Neuronal stem cell (in vitro differentiated cells): Measurements from ENCODE around the gene MCF2.
"Not testable (repeated sequence)": the region's sequence is repeated elsewhere in the genome, so short reads cannot be mapped to it uniquely, and the experiment has no call there.

ENCODE experiments used
- DNase-seq: peaks from one replicate; pipeline ENCODE4 v3.0.0-alpha.2; 2013; ENCODE audit warnings: low spot score
- H2AFZ ChIP-seq: one replicate; pipeline ENCODE4 v1.6.1; 2013; ENCODE audit warnings: mild to moderate bottlenecking, low read length, inconsistent platforms
- H2AK5ac ChIP-seq: 2 replicates; pipeline ENCODE4 v1.6.1; 2013; ENCODE audit warnings: low read depth, mild to moderate bottlenecking, inconsistent platforms, low read length, moderate library complexity, mixed read lengths
- H2BK120ac ChIP-seq: 2 replicates; pipeline ENCODE4 v1.6.1; 2013; ENCODE audit warnings: low read depth, mild to moderate bottlenecking, inconsistent platforms, low read length, moderate library complexity, mixed read lengths
- H2BK12ac ChIP-seq: one replicate; pipeline ENCODE4 v1.6.1; 2013; ENCODE audit warnings: low read length, inconsistent platforms
- H2BK15ac ChIP-seq: 2 replicates; pipeline ENCODE4 v1.6.1; 2013; ENCODE audit warnings: mild to moderate bottlenecking, low read length, inconsistent platforms, mixed read lengths
- H2BK5ac ChIP-seq: one replicate; pipeline ENCODE4 v1.6.1; 2013; ENCODE audit warnings: inconsistent platforms, mild to moderate bottlenecking, low read length, moderate library complexity
- H3K14ac ChIP-seq: one replicate; pipeline ENCODE4 v1.6.1; 2013; ENCODE audit warnings: low read length, inconsistent platforms
- H3K18ac ChIP-seq: 2 replicates; pipeline ENCODE4 v1.6.1; 2013; ENCODE audit warnings: low read length, inconsistent platforms
- H3K23ac ChIP-seq: 2 replicates; pipeline ENCODE4 v1.6.1; 2013; ENCODE audit warnings: low read depth, mild to moderate bottlenecking, mixed read lengths, low read length, inconsistent platforms; ENCODE audit not compliant: poor library complexity
- H3K27ac ChIP-seq: replicated peaks from 3 replicates; pipeline ENCODE4 v1.5.1; 2013; ENCODE audit warnings: low read length, inconsistent platforms
- H3K27me3 ChIP-seq, 3 experiments: 2 replicates each; pipeline ENCODE4 v1.6.1; 2013; ENCODE audit warnings: low read length in 3 of 3, mild to moderate bottlenecking in 2 of 3, inconsistent platforms in 1 of 3, low read depth in 1 of 3, mixed read lengths in 1 of 3, moderate library complexity in 1 of 3; ENCODE audit not compliant: control insufficient read depth in 3 of 3, insufficient read depth in 3 of 3
- H3K36me3 ChIP-seq, 2 donors: replicated peaks in 1 of 2; 2 replicates each; pipeline ENCODE4 v1.6.1; 2013; ENCODE audit warnings: low read length in 2 of 2; ENCODE audit not compliant: control insufficient read depth in 2 of 2, insufficient read depth in 2 of 2
- H3K4ac ChIP-seq: 2 replicates; pipeline ENCODE4 v1.6.1; 2013; ENCODE audit warnings: inconsistent platforms, mild to moderate bottlenecking, low read length, moderate library complexity
- H3K4me1 ChIP-seq, 2 donors: 1 replicate in 1 of 2; 2 replicates in 1 of 2; pipeline ENCODE4 v1.6.1; 2013; ENCODE audit warnings: low read length in 2 of 2, low read depth in 1 of 2; ENCODE audit not compliant: control insufficient read depth in 2 of 2, insufficient read depth in 1 of 2
- H3K4me2 ChIP-seq: one replicate; pipeline ENCODE4 v1.6.1; 2013; ENCODE audit warnings: mild to moderate bottlenecking, low read length, inconsistent platforms; ENCODE audit not compliant: insufficient read depth, poor library complexity, severe bottlenecking
- H3K4me3 ChIP-seq, 2 donors: 2 replicates each; pipeline ENCODE4 v1.5.1; 2013; ENCODE audit warnings: low read length in 2 of 2, mild to moderate bottlenecking in 2 of 2, inconsistent platforms in 1 of 2, moderate library complexity in 1 of 2
- H3K79me1 ChIP-seq: one replicate; pipeline ENCODE4 v1.6.1; 2013; ENCODE audit warnings: low read depth, mild to moderate bottlenecking, inconsistent platforms, low read length, moderate library complexity
- H3K9ac ChIP-seq: one replicate; pipeline ENCODE4 v1.6.1; 2013; ENCODE audit warnings: mild to moderate bottlenecking, low read depth, low read length, inconsistent platforms; ENCODE audit not compliant: poor library complexity
- H3K9me3 ChIP-seq, 2 donors: replicated peaks in 1 of 2; 2 replicates each; pipeline versions ENCODE3 to v1.6.1; 2013; ENCODE audit warnings: low read length in 2 of 2, mild to moderate bottlenecking in 2 of 2, inconsistent platforms in 1 of 2, low read depth in 1 of 2, mixed read lengths in 1 of 2, moderate library complexity in 1 of 2; ENCODE audit not compliant: control insufficient read depth in 2 of 2, insufficient read depth in 1 of 2
- H4K8ac ChIP-seq: one replicate; pipeline ENCODE4 v1.6.1; 2013; ENCODE audit warnings: low read depth, mild to moderate bottlenecking, inconsistent platforms, low read length, moderate library complexity
- H4K91ac ChIP-seq: one replicate; pipeline ENCODE4 v1.6.1; 2013; ENCODE audit warnings: low read length, low read depth, mild to moderate bottlenecking, inconsistent platforms; ENCODE audit not compliant: poor library complexity
- WGBS, 2 donors: extraction: QIAGEN DNeasy Blood & Tissue Kit; methylation state at CpG; one replicate each; pipeline ENCODE4 v1.1.7; 2013; ENCODE audit warnings: missing lambda C conversion rate in 2 of 2, mixed read lengths in 1 of 2; ENCODE audit not compliant: insufficient read length in 2 of 2, insufficient replicate concordance in 1 of 2; ENCODE audit errors: extremely low coverage in 2 of 2; 5-methylcytosine and 5-hydroxymethylcytosine counted together

The MCF2 gene

DNA sequence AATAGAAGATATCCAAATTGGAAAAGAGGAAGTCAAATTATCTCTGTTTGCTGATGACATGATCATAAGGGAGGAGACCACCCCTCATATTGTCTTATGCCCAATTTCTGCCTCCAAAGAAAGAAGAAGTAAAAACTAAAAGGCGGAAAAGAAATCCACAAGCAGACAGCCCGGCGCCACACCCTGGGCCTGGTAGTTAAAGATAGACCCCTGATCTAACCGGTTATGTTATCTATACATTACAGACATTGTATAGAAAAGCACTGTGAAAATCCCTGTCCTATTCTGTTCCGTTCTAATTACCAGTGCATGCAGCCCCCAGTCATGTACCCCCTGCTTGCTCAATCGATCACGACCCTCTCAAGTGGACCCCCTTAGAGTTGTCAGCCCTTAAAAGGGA, 22.8 kb downstream of the MCF2 start:
- not testable (repeated sequence) for DNase-seq, H3K36me3 ChIP-seq, H3K18ac ChIP-seq, H3K4me1 ChIP-seq, H3K4me3 ChIP-seq, H3K9me3 ChIP-seq, H3K9ac ChIP-seq, H3K4me2 ChIP-seq, H2AK5ac ChIP-seq, H3K27ac ChIP-seq, H3K4ac ChIP-seq, H3K14ac ChIP-seq, H2BK15ac ChIP-seq, H4K91ac ChIP-seq, H4K8ac ChIP-seq, H2BK12ac ChIP-seq, H3K23ac ChIP-seq, H2BK120ac ChIP-seq, H3K79me1 ChIP-seq, H2AFZ ChIP-seq, H2BK5ac ChIP-seq
- peaks cover 0 to 27% (median 0%) of the 10 kb centered on the region in 3 experiments for H3K27me3 ChIP-seq
- WGBS, 2 donors = no CpG with 5 or more reads among the region's 7 CpGs

DNA sequence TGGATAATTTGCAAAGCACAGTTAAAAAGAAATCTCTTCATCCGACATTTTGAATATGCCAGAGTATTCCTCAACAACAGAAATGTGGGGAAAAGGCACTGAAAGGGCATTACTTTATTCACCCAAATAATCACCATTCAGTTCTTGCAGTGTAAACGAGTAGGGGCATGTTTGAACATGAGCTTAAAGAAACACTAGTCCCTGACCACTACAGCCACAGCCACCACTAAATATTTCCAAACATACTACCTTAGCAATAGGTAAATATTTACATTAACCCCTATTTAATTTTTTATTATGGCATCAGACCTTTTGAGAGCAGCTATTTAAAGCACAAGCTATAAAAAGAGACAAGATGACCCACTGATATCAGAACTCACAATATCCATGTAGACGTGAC, 27.6 kb downstream of the MCF2 start:
- Histone ChIP-seq H3K14ac (no peak overlapping the region), H3K4ac (no peak overlapping the region), H3K4me3 (no peak overlapping the region), H2AFZ (no peak overlapping the region), H3K18ac (no peak overlapping the region), H3K27me3 (no peaks in the 10 kb centered on the region), H3K4me2 (no peak overlapping the region), H2BK5ac (no peak overlapping the region), H3K4me1 (no peaks in the 10 kb centered on the region), H2AK5ac (no peak overlapping the region), H2BK120ac (no peak overlapping the region), H3K9me3 (no peaks in the 10 kb centered on the region), H3K79me1 (no peaks in the 10 kb centered on the region), H4K8ac (no peak overlapping the region), H2BK12ac (no peak overlapping the region), H3K27ac (no peak overlapping the region), H3K9ac (no peak overlapping the region), H3K23ac (no peak overlapping the region), H4K91ac (no peak overlapping the region), H2BK15ac (no peak overlapping the region), H3K36me3 (no peaks in the 10 kb centered on the region)
- no CpG with 5 or more reads among the region's 3 CpGs for WGBS, 2 donors
- DNase-seq = no peak

- no peaks in the 10 kb centered on the region for H3K79me1 ChIP-seq
- H3K4ac ChIP-seq = no peak overlapping the region
- H4K91ac ChIP-seq = no peak overlapping the region
- H3K14ac ChIP-seq = no peak overlapping the region
- no peaks in the 10 kb centered on the region for H3K27me3 ChIP-seq
- no peak overlapping the region for H3K4me2 ChIP-seq
- no peak overlapping the region for H4K8ac ChIP-seq
- DNase-seq = no peak
- H3K4me3 ChIP-seq = no peak overlapping the region
- no peak overlapping the region for H2AK5ac ChIP-seq
- WGBS, 2 donors = no CpG with 5 or more reads among the region's 3 CpGs
- H2BK15ac ChIP-seq = no peak overlapping the region
- no peak overlapping the region for H2BK5ac ChIP-seq
- H3K9me3 ChIP-seq = no peaks in the 10 kb centered on the region
- no peak overlapping the region for H3K27ac ChIP-seq
- no peak overlapping the region for H2AFZ ChIP-seq
- H3K36me3 ChIP-seq = no peaks in the 10 kb centered on the region
- no peak overlapping the region for H3K23ac ChIP-seq
- H3K4me1 ChIP-seq = no peaks in the 10 kb centered on the region
- H3K18ac ChIP-seq = no peak overlapping the region
- H2BK120ac ChIP-seq = no peak overlapping the region
- no peak overlapping the region for H2BK12ac ChIP-seq
- no peak overlapping the region for H3K9ac ChIP-seq
These were observed 60.4 kb downstream of the MCF2 start for GRCh38 chrX:139647597-139647996.

DNA sequence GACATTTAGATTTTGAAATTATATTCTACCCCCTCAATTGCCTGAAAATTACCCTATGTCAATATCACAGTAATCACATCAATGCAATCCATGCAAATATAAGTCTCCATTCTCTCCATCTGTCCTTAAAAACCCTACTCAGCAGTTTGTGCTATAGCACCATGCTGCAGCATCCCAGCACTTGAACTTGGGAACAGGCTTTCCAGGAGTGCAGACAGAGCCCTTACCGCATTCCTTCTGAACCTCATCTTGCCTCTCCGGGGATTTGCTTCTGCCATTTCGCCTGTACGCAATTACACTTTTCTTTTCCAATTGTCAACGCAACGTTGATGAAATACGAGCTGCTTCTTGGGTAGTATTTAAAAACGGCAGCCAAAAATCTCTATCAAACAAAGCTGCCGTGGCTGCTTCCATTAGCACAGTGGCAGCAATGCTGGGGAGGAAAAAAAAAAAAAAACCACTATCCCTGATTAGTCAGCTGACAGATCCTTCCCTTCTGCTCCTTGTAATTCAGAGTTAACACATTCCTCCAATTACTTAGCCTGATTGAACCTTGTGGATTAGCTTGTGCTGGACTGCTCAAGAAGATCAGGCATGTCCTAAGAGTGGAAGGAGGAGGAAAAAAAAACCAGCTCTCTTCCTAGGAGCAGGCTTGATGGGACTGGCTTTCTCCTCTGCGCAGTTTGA, 65.6 kb downstream of the MCF2 start:
- peaks cover 0 to 2% of the 10 kb centered on the region in 2 donors for H3K4me1 ChIP-seq
- H3K23ac ChIP-seq = no peak overlapping the region
- H3K79me1 ChIP-seq = no peaks in the 10 kb centered on the region
- peak overlapping the region in 1 of 2 donors; percentile 11 for H3K4me3 ChIP-seq
- H3K36me3 ChIP-seq = no peaks in the 10 kb centered on the region
- H2BK120ac ChIP-seq = no peak overlapping the region
- H3K27me3 ChIP-seq = no peaks in the 10 kb centered on the region
- no peak overlapping the region for H2AK5ac ChIP-seq
- H3K27ac ChIP-seq = no peak overlapping the region
- no peak overlapping the region for H4K8ac ChIP-seq
- H3K9me3 ChIP-seq = no peaks in the 10 kb centered on the region
- DNase-seq = peak; percentile 37
- no peak overlapping the region for H3K18ac ChIP-seq
- H3K9ac ChIP-seq = no peak overlapping the region
- no peak overlapping the region for H3K14ac ChIP-seq
- no peak overlapping the region for H4K91ac ChIP-seq
- no peak overlapping the region for H2BK15ac ChIP-seq
- H3K4ac ChIP-seq = no peak overlapping the region
- H2BK5ac ChIP-seq = no peak overlapping the region
- H2BK12ac ChIP-seq = no peak overlapping the region
- peak overlapping the region; percentile 70 for H2AFZ ChIP-seq
- peak overlapping the region; percentile 33 for H3K4me2 ChIP-seq
- no CpG with 5 or more reads among the region's 10 CpGs for WGBS, 2 donors
